SU-DHL-6 (cell line): ENCODE results near the gene AGBL4.
"Not testable (repeated sequence)": the region's sequence is repeated elsewhere in the genome, so short reads cannot be mapped to it uniquely, and the experiment has no call there.

Experiments
- H2AFZ ChIP-seq: fragments of 200-600 bp; sonication (generic); 2 replicates; pipeline ENCODE4 v1.6.1; 2014; ENCODE audit warnings: low read depth, mild to moderate bottlenecking, moderate library complexity, mixed read lengths, antibody characterized with exemption, low read length; ENCODE audit not compliant: severe bottlenecking
- H3F3A ChIP-seq: fragments of 200-600 bp; shearing (Covaris generic); 2 replicates; pipeline ENCODE4 v1.6.0; 2016; ENCODE audit warnings: antibody characterized with exemption, mild to moderate bottlenecking; ENCODE audit not compliant: insufficient read depth
- H3K27ac ChIP-seq: fragments of 200-600 bp; sonication (generic); 2 replicates; pipeline ENCODE4 v1.5.1; 2016; ENCODE audit warnings: low read depth, mild to moderate bottlenecking, low read length, moderate library complexity, mixed read lengths
- H3K27me3 ChIP-seq: fragments of 200-600 bp; sonication (generic), shearing (Covaris generic); 2 replicates; pipeline ENCODE4 v1.6.0; 2014; ENCODE audit warnings: mild to moderate bottlenecking, low read length
- H3K36me3 ChIP-seq: fragments of 200-600 bp; sonication (generic); 2 replicates; pipeline ENCODE4 v1.6.1; 2014; ENCODE audit warnings: mild to moderate bottlenecking, low read length, mixed read lengths
- H3K4me2 ChIP-seq: fragments of 300-600, 200-600 bp; shearing (Covaris generic), sonication (generic); 2 replicates; pipeline ENCODE4 v1.6.0; 2014; ENCODE audit warnings: low read length, low read depth, mild to moderate bottlenecking; ENCODE audit not compliant: poor library complexity, severe bottlenecking
- H3K4me3 ChIP-seq: fragments of 200-600 bp; sonication (generic); 2 replicates; pipeline ENCODE4 v1.5.1; 2014; ENCODE audit warnings: antibody characterized with exemption, low read length, mild to moderate bottlenecking, mixed read lengths; ENCODE audit not compliant: insufficient read depth, poor library complexity, severe bottlenecking
- H3K79me2 ChIP-seq: fragments of 200-600 bp; sonication (generic); 2 replicates; pipeline ENCODE4 v1.6.1; 2014; ENCODE audit warnings: mild to moderate bottlenecking, low read length, moderate library complexity; ENCODE audit not compliant: insufficient read depth
- H3K9ac ChIP-seq: fragments of 200-600 bp; sonication (generic); 2 replicates; pipeline ENCODE4 v1.7.0; 2014; ENCODE audit warnings: mild to moderate bottlenecking, low read length
- H3K9me2 ChIP-seq: fragments of 200-600 bp; sonication (generic); replicated peaks from 2 replicates; pipeline ENCODE4 v1.6.1; 2014; ENCODE audit warnings: low read length; ENCODE audit not compliant: insufficient read depth
- H3K9me3 ChIP-seq: fragments of 200-600 bp; sonication (generic); 2 replicates; pipeline ENCODE4 v1.6.1; 2014; ENCODE audit warnings: low read length, mixed read lengths; ENCODE audit not compliant: insufficient read depth
- H4K20me1 ChIP-seq: fragments of 200-600 bp; sonication (generic); 2 replicates; pipeline ENCODE4 v1.6.1; 2014; ENCODE audit warnings: low read depth, mild to moderate bottlenecking, antibody characterized with exemption, low read length, moderate library complexity, mixed read lengths
- CTCF ChIP-seq: fragments of 200-600 bp; sonication (generic); IDR thresholded peaks from one replicate; pipeline ENCODE4 v1.5.1; 2017; ENCODE audit warnings: antibody characterized with exemption, mild to moderate bottlenecking, low read length, moderate library complexity; ENCODE audit not compliant: insufficient read depth, poor library complexity, severe bottlenecking
- EZH2phosphoT487 ChIP-seq: fragments of 200-600 bp; sonication (generic), shearing (Covaris generic); conservative IDR thresholded peaks from 2 replicates; pipeline ENCODE4 v1.6.1; 2018; ENCODE audit warnings: mild to moderate bottlenecking, antibody characterized with exemption, low read length, moderate library complexity, mixed read lengths

AGBL4 gene

GRCh38 chr1:49331066-49331852 is 692.5 kb downstream of the AGBL4 start:
- no peaks in the 10 kb centered on the region for H3K9me2 ChIP-seq
- TF ChIP-seq EZH2phosphoT487 (no peak), CTCF (no peak)
- no peak overlapping the region for H3K9ac ChIP-seq
- H3K9me3 ChIP-seq = no peaks in the 10 kb centered on the region
- H4K20me1 ChIP-seq = no peaks in the 10 kb centered on the region
- H2AFZ ChIP-seq = no peak overlapping the region
- no peak overlapping the region for H3K4me2 ChIP-seq
- no peaks in the 10 kb centered on the region for H3K79me2 ChIP-seq
- H3K36me3 ChIP-seq = no peaks in the 10 kb centered on the region
- no peaks in the 10 kb centered on the region for H3F3A ChIP-seq
- H3K27me3 ChIP-seq = no peaks in the 10 kb centered on the region
- H3K27ac ChIP-seq = no peak overlapping the region
- H3K4me3 ChIP-seq = no peak overlapping the region

DNA sequence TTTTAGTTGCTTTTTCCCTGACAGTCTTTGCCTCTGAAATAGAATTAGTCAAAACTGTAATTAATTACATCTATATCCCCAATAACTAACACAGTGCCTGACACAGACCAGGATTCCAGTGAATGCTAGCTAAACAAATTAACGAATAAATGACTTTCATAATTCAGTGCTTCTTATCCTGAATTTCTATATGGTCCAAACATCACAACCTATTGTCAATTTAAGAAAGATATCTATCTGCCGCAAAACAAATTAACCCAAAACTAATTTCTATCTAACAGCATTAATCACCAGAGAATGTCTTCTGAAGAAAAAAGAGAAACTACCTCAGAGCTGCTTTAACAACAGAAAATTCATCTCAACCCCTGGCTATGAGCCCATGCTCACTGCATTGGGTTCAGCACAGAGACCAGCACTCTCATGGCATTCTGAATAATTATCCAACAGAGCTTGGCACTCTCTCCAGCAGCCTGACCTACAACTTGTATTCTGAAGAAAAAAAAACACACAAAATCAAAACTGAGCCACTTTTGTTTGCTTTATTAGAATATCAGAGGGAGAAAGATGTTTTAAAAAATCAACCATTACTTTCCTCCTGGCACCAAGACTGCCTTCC is 699.7 kb downstream of the AGBL4 start:
- H4K20me1 ChIP-seq = no peaks in the 10 kb centered on the region
- no peak overlapping the region for H3K9ac ChIP-seq
- H3K4me2 ChIP-seq = no peak overlapping the region
- no peaks in the 10 kb centered on the region for H3K9me2 ChIP-seq
- H3K79me2 ChIP-seq = no peaks in the 10 kb centered on the region
- H3K27ac ChIP-seq = no peak overlapping the region
- H3K36me3 ChIP-seq = no peaks in the 10 kb centered on the region
- no peaks in the 10 kb centered on the region for H3K9me3 ChIP-seq
- H2AFZ ChIP-seq = no peak overlapping the region
- TF ChIP-seq CTCF (no peak), EZH2phosphoT487 (no peak)
- no peaks in the 10 kb centered on the region for H3F3A ChIP-seq
- no peak overlapping the region for H3K4me3 ChIP-seq
- no peaks in the 10 kb centered on the region for H3K27me3 ChIP-seq

GRCh38 chr1:49320493-49320892 is 703.3 kb downstream of the AGBL4 start:
- H3K36me3 ChIP-seq, H4K20me1 ChIP-seq, H3F3A ChIP-seq, H2AFZ ChIP-seq, H3K9me2 ChIP-seq, H3K4me2 ChIP-seq, H3K4me3 ChIP-seq, H3K79me2 ChIP-seq, H3K9ac ChIP-seq, H3K27me3 ChIP-seq, H3K27ac ChIP-seq, H3K9me3 ChIP-seq: not testable (repeated sequence)

GRCh38 chr1:49319426-49319963 is 704.3 kb downstream of the AGBL4 start:
- no peak overlapping the region for H2AFZ ChIP-seq
- no peaks in the 10 kb centered on the region for H3K9me3 ChIP-seq
- TF ChIP-seq CTCF (no peak), EZH2phosphoT487 (no peak)
- H3K9ac ChIP-seq = no peak overlapping the region
- no peaks in the 10 kb centered on the region for H3K9me2 ChIP-seq
- no peak overlapping the region for H3K27ac ChIP-seq
- no peaks in the 10 kb centered on the region for H3K79me2 ChIP-seq
- H3K4me2 ChIP-seq = no peak overlapping the region
- no peaks in the 10 kb centered on the region for H3K36me3 ChIP-seq
- no peak overlapping the region for H3K4me3 ChIP-seq
- H4K20me1 ChIP-seq = no peaks in the 10 kb centered on the region
- no peaks in the 10 kb centered on the region for H3K27me3 ChIP-seq
- no peaks in the 10 kb centered on the region for H3F3A ChIP-seq
